ENCODE results near the gene LHFPL4.
"Not testable (repeated sequence)": the region's sequence is repeated elsewhere in the genome, so short reads cannot be mapped to it uniquely, and the experiment has no call there.

Gene LHFPL4

GRCh38 chr3:9553021-9553947 is at the start of gene LHFPL4:
LHFPL4 (minus strand) TSS chr3:9553822; CDS start chr3:9552679, 1,143 bp downstream.
- no peak for DNase-seq

GRCh38 chr3:9602620-9603019 is 49.0 kb upstream of the LHFPL4 start:
- no peak for DNase-seq

GRCh38 chr3:9601006-9601581 is 47.5 kb upstream of the LHFPL4 start:
- DNase-seq: not testable (repeated sequence)

DNA sequence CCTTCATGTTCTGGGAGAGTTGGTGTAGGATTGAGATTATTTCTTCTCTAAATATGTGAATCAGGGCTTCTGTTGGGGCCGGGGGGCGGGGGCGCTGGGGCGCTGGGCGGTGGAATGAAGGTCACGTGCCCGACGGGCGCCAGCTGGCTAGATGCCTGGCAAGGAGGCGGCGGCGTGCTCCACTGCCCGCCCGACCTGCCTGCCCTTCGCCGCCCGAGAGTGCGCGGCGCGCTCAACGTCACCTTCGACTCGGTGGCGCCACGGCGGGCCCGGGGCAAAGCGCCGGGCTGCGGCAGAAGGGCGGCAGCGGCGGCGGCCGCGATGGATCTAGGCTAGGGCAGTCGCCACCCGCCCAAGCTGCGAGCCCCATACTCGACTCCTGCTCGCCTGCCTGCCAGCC is 47.0 kb upstream of the LHFPL4 start:
- no peak for DNase-seq

DNA sequence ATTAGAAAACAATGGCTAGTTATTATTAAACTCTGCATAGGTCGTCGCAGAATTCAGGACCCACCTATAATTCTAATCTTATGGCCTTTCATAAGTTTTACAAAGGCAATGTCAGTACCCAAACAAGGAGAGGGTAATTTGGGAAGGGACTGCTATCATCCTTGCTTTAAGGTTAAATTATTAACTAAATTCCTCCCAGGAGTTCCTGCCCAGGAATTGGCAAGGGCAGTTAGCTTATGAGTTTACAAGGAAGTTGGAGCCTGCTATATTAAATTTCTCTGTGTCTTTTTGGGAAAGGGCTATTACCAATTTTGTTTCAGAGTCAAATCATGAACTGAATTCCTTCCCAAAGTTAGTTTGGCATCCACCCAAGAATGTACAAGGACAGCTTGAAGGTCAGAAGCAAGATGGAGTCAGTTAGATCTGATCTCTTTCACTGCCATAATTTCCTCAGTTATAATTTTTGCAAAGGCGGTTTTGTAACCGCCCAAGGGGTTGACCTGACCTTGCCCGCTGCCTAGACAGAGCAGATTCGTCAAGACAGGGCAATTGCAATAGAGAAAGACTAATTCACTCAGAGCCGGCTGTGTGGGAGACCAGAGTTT is 45.3 kb upstream of the LHFPL4 start:
- no peak for DNase-seq

DNA sequence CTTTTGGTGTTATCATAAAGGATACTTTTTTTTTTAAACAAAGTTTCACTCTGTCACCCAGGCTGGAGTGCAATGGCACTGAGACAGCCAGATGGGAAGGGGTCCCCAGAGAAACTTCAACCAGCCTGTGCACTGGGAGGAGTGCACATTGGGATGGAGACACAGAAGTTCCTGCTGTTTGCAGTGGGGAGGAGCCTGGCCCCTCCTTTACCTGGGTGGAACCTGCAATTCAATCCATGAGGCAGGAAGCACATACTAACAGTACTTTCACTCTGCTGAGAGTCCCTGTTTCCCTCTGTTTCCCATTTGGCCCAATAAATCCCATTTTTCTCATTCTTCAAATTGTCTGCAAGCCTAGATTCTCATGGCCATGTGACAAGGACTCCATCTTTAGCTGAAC is 42.3 kb upstream of the LHFPL4 start:
- no peak for DNase-seq

DNA sequence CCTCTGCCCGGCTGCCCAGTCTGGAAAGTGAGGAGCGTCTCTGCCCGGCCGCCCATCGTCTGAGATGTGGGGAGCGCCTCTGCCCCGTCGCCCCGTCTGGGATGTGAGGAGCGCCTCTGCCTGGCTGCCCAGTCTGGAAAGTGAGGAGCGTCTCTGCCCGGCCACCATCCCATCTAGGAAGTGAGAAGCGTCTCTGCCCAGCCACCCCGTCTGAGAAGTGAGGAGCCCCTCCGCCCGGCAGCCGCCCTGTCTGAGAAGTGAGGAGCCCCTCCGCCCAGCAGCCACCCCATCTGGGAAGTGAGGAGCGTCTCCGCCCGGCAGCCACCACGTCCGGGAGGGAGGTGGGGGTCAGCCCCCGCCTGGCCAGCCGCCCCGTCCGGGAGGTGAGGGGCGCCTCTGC is 38.2 kb upstream of the LHFPL4 start:
- DNase-seq: not testable (repeated sequence)

DNA sequence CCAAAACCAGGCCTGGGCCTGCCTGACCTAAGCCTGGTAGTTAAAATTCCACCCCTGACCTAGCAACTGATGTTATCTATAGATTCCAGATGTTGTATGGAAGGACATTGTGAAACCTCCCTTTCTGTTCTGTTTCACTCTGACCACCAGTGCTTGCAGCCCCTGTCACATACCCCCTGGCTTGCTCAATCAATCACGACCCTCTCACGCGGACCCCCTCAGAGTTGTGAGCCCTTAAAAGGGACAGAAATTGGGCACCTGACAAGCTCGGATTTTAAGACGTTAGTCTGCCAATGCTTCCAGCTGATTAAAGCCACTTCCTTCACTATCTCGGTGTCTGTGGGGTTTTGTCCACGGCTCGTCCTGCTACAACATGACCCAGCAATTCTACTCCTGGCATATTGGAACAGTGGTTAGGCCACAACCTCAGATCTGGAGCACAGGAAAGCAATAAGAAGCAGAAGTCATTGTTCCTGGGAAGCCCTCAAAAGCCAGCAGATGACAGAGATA is 36.7 kb upstream of the LHFPL4 start:
- no peak for DNase-seq

- no peak for DNase-seq
Measured at GRCh38 chr3:9583792-9584191, 30.2 kb upstream of the LHFPL4 start.

GRCh38 chr3:9583371-9583770 is 29.7 kb upstream of the LHFPL4 start:
- DNase-seq: no peak

DNA sequence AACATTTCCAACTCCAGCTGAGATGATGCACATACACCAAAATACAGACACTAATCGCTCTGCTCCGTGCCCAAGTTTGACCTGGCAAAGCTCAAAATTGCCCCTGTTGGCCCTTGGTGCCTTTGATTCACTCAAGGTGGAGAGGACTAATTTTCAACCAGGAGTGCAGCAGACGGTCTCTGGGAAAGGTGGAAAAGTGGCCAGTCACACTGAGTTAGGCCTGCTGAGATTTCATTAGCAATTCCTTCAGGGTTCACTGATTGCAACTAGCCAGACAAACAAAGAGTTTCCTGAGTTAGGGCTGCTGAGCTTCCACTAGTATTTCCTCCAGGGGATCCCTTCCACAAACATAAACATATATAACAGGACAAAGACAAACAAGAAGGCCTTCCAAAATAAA is 28.7 kb upstream of the LHFPL4 start:
- DNase-seq: no peak

- DNase-seq: no peak
Measured at GRCh38 chr3:9581742-9582141, 28.1 kb upstream of the LHFPL4 start.

DNA sequence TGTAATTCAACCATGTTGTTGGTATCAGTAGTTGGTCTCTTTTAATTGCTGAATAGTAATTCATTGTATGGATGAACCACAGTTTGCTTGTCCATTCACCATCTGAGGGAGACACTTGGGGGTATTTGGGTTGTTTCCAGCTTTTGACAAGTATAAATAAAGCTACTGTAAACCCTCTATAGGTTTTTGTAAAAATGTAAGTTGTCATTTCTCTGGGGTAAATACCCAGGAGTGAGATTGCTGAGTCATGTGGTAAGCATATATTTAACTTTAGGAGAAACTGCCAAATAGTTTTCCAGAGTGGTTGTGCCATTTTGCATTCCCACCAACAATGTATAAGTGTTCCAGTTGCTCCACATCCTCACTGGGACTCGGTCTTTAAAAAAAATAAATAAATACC is 15.4 kb upstream of the LHFPL4 start:
- no peak for DNase-seq

GRCh38 chr3:9565316-9565715 is 11.7 kb upstream of the LHFPL4 start:
- no peak for DNase-seq

DNA sequence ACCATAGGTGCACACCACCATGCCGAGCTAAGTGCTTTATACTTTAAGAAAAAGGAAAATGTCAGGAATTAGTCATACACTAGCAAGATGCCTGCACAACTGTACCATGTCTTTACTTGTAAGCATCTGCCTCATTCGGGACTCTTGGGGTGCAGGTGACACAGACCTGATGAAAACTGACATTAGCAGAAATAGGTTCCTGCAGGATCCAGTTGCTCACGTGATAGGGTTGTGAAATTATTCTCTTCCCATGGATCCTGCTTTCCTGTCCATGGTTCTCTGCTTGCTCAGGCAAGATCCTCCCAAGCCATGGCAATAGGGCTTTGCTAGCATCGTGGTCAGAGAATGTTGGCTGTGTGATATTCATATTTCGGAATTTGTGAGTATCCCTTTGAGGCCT is 10.2 kb upstream of the LHFPL4 start:
- DNase-seq: no peak

DNA sequence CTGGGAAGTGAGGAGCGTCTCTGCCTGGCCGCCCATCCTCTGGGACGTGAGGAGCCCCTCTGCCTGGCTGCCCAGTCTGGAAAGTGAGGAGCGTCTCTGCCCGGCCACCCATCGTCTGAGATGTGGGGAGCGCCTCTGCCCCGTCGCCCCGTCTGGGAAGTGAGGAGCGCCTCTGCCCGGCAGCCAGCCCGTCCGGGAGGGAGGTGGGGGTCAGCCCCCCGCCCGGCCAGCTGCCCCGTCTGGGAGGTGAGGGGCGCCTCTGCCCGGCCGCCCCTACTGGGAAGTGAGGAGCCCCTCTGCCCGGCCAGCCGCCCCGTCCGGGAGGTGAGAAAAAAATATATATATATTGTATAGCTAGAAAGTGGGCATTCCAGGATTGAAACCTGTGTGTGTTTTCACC is 6.4 kb upstream of the LHFPL4 start:
- DNase-seq: not testable (repeated sequence)

- DNase-seq: no peak
Measured at GRCh38 chr3:9553948-9554513, 409 bp upstream of the LHFPL4 start.

- DNase-seq: no peak
Measured at GRCh38 chr3:9552252-9552999, 1.2 kb downstream of the LHFPL4 start.

- no peak for DNase-seq
Measured at GRCh38 chr3:9550999-9551398, 2.6 kb downstream of the LHFPL4 start.

- no peak for DNase-seq
Measured at GRCh38 chr3:9549600-9549999, 4.0 kb downstream of the LHFPL4 start.

- DNase-seq: no peak
Measured at GRCh38 chr3:9548991-9549390, 4.6 kb downstream of the LHFPL4 start.

- DNase-seq: no peak
Measured at GRCh38 chr3:9542182-9542581, 11.4 kb downstream of the LHFPL4 start.

GRCh38 chr3:9536212-9536611 is 17.4 kb downstream of the LHFPL4 start:
- DNase-seq: no peak
